ENCODE data around the gene CACHD1. TPM values are rescaled to one million over a fixed set of nuclear protein-coding genes. Genes with fewer than 3 reads are reported as not detected.

The CACHD1 gene
- total RNA-seq, 1 donor: 7.3 TPM

GRCh38 chr1:64686828-64687724 is 217.1 kb downstream of the CACHD1 start:
- no peak overlapping the region for H3K4me3 ChIP-seq (ENCODE audit: low read depth, low read length)
- peak; percentile 95 for TF ChIP-seq CTCF (IDR thresholded peaks at IDR 0.05; ENCODE audit: insufficient read depth, low read length)
- DNase-seq (ENCODE audit: low read depth): peak; percentile 72

GRCh38 chr1:64687725-64688327 is 217.9 kb downstream of the CACHD1 start:
- TF ChIP-seq CTCF (IDR thresholded peaks at IDR 0.05; ENCODE audit: insufficient read depth, low read length): no peak
- no peak overlapping the region for H3K4me3 ChIP-seq (ENCODE audit: low read depth, low read length)
- DNase-seq (ENCODE audit: low read depth): no peak

GRCh38 chr1:64691626-64692025 is 221.7 kb downstream of the CACHD1 start:
- no peak overlapping the region for H3K4me3 ChIP-seq (ENCODE audit: low read depth, low read length)
- no peak for TF ChIP-seq CTCF (IDR thresholded peaks at IDR 0.05; ENCODE audit: insufficient read depth, low read length)
- no peak for DNase-seq (ENCODE audit: low read depth)

- no peak overlapping the region for H3K4me3 ChIP-seq (ENCODE audit: low read depth, low read length)
- TF ChIP-seq CTCF (IDR thresholded peaks at IDR 0.05; ENCODE audit: insufficient read depth, low read length): no peak
- no peak for DNase-seq (ENCODE audit: low read depth)
Observed at GRCh38 chr1:64692911-64693310, 223.0 kb downstream of the CACHD1 start.

GRCh38 chr1:64693406-64693805 is 223.5 kb downstream of the CACHD1 start:
- no peak for DNase-seq (ENCODE audit: low read depth)
- H3K4me3 ChIP-seq (ENCODE audit: low read depth, low read length): no peak overlapping the region
- TF ChIP-seq CTCF (IDR thresholded peaks at IDR 0.05; ENCODE audit: insufficient read depth, low read length): no peak

GRCh38 chr1:64696879-64697278 is 226.9 kb downstream of the CACHD1 start:
- no peak for TF ChIP-seq CTCF (IDR thresholded peaks at IDR 0.05; ENCODE audit: insufficient read depth, low read length)
- DNase-seq (ENCODE audit: low read depth): no peak
- H3K4me3 ChIP-seq (ENCODE audit: low read depth, low read length): no peak overlapping the region

Data from fibroblast of the aortic adventitia (primary cell).